PC-9 (cell line): ENCODE measurements around the gene RAD9A. TPM values are rescaled to one million over a fixed set of nuclear protein-coding genes. Genes with fewer than 3 reads are reported as not detected.
"Not testable (repeated sequence)": the region's sequence is repeated elsewhere in the genome, so short reads cannot be mapped to it uniquely, and the experiment has no call there.

Experiments
- BruUV-seq: library from RNA; stranded (reverse); fragments of 400-500 nt; replicated peaks from 2 replicates; lab custom pipeline; 2021; lab: Mats Ljungman, UMichigan
- CTCF ChIA-PET: fragments of 300-600 bp; sonication (Branson Sonifier 250); formaldehyde crosslinking; loops from one replicate; lab custom pipeline; 2022; ENCODE audit warnings: antibody characterized with exemption; lab: Charles Lee
- POLR2A ChIA-PET: fragments of 300-600 bp; sonication (Branson Sonifier 250); formaldehyde crosslinking; loops from one replicate; lab custom pipeline; 2022; ENCODE audit warnings: antibody characterized with exemption; ENCODE audit not compliant: unreplicated experiment; lab: Charles Lee
- DNase-seq, 2 experiments: peaks; one replicate each; pipeline versions ENCODE4 v3.0.0 to v3.0.0-alpha.2; 2015 to 2022; ENCODE audit warnings: mixed read lengths in 1 of 2
- H2AFZ ChIP-seq: fragments of 200-600 bp; sonication (generic); 2 replicates; pipeline ENCODE4 v1.8.1; 2017; ENCODE audit warnings: antibody characterized with exemption
- H3F3A ChIP-seq: fragments of 200-600 bp; sonication (generic); 2 replicates; pipeline ENCODE4 v1.8.1; 2017; ENCODE audit warnings: antibody characterized with exemption, mild to moderate bottlenecking, low read depth; ENCODE audit not compliant: insufficient read depth
- H3K27ac ChIP-seq: fragments of 200-600 bp; sonication (generic); 2 replicates; pipeline ENCODE4 v1.6.1; 2016; ENCODE audit warnings: mixed run types
- H3K27me3 ChIP-seq: fragments of 200-600 bp; sonication (generic); 2 replicates; pipeline ENCODE4 v1.6.1; 2016; ENCODE audit warnings: low read depth, mixed run types; ENCODE audit not compliant: insufficient read depth
- H3K36me3 ChIP-seq: fragments of 200-600 bp; sonication (generic); 2 replicates; pipeline ENCODE4 v1.6.1; 2016; ENCODE audit warnings: low read depth, mixed run types
- H3K4me1 ChIP-seq: fragments of 200-600 bp; sonication (generic); replicated peaks from 2 replicates; pipeline ENCODE4 v1.6.1; 2016; ENCODE audit warnings: mixed run types; ENCODE audit not compliant: insufficient read depth
- H3K4me2 ChIP-seq: fragments of 200-600 bp; sonication (generic); 2 replicates; pipeline ENCODE4 v1.6.1; 2017; ENCODE audit warnings: mixed run types
- H3K4me3 ChIP-seq: fragments of 200-600 bp; sonication (generic); 2 replicates; pipeline ENCODE4 v1.6.1; 2016; ENCODE audit warnings: mixed run types
- H3K79me2 ChIP-seq: fragments of 200-600 bp; sonication (generic); 2 replicates; pipeline ENCODE4 v1.6.1; 2017; ENCODE audit warnings: low read depth, mixed run types
- H3K9me2 ChIP-seq: fragments of 200-600 bp; sonication (generic); 2 replicates; pipeline ENCODE4 v1.8.1; 2017; ENCODE audit warnings: mild to moderate bottlenecking; ENCODE audit not compliant: insufficient read depth
- H3K9me3 ChIP-seq: fragments of 200-600 bp; sonication (generic); 2 replicates; pipeline ENCODE4 v1.8.1; 2016; ENCODE audit warnings: low read depth; ENCODE audit not compliant: insufficient read depth
- H4K20me1 ChIP-seq: fragments of 200-600 bp; sonication (generic); 2 replicates; pipeline ENCODE4 v1.8.1; 2017; ENCODE audit not compliant: insufficient read depth
- EZH2 ChIP-seq: fragments of 200-600 bp; sonication (generic); IDR thresholded peaks from 2 replicates; pipeline ENCODE4 v1.8.0; 2017; ENCODE audit warnings: antibody characterized with exemption, low read depth
- intact Hi-C: fragments of 100-400 bp; cut with micrococcal nuclease; formaldehyde crosslinking; loops from one replicate; pipeline ENCODE4 v1.10.0; 2022; ENCODE audit not compliant: unreplicated experiment
- total RNA-seq: library from RNA; stranded (reverse); gene quantifications from 2 replicates; pipeline ENCODE4 v1.2.3, GENCODE V29; 2021
- TF ChIP-seq, protein P1 (sequence below): fragments of 200-600 bp; sonication (generic); conservative IDR thresholded peaks from 2 replicates; pipeline ENCODE4 v1.6.1; 2017; ENCODE audit warnings: mixed run types, antibody characterized with exemption, mild to moderate bottlenecking, moderate library complexity

The RAD9A gene
- total RNA-seq, 1 experiment from 2014 or later = 62.8 TPM

DNA sequence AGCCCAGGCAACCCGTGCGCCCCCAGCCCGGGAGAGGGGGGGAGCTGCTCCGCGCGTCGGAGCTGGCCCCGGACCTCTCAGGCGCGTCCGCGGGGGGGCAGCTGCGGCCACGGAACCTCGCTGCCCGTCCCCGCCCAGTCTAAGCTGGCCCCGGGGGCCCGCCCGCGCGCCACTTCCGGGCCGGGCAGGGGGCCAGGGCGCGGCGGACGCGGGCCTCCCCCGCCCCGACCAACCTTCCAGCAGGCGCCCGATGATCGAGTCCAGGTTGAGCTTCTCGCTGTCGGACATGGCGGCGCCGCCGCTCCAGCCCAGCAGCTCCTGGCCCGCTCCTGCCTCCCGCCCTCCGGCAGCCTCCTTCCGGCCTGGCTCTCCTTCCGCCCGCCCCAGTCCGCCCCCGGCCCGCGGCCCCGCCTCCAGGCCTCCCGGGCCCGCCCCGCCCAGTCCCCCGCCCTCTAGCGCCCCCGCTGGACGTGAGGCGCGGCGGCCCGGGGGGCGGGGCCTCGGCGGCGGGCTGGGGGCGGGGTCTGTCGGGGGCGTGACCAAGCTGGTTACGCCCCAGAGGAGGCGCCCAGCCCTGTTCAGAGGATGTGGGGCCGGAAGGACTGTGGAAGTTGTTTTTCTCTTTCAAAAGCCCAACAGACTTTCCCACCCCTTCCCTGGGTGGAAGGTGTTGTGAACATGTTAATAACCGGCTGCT, 9.9 kb downstream of the RAD9A start, which contains the start of gene PPP1CA:
Gene PPP1CA (minus strand): TSS at position 364 of the 697 bp plus-strand sequence. CDS start 76 bp downstream, at position 288.
- Histone ChIP-seq H3K4me3 (peak within 1 kb of the TSS; percentile 99), H3K27me3 (no peaks in the 10 kb centered on the region), H4K20me1 (peaks cover 3% of the 10 kb centered on the region; the same call in 1 of the 2 replicates), H3K9me3 (no peaks in the 10 kb centered on the region), H3K9me2 (no peaks in the 10 kb centered on the region), H3K79me2 (peaks cover 20% of the 10 kb centered on the region), H3F3A (peaks cover 16% of the 10 kb centered on the region; the same call in 1 of the 2 replicates), H2AFZ (peak within 1 kb of the TSS; percentile 80), H3K27ac (peak within 1 kb of the TSS; percentile 41; the same call in 1 of the 2 replicates), H3K4me2 (peak within 1 kb of the TSS; percentile 87), H3K4me1 (peaks cover 14% of the 10 kb centered on the region), H3K36me3 (0 out of 2 replicates have a peak, but pooled peaks cover 6% of the 10 kb centered on the region)
- DNase-seq = peak; percentile 64 to 94
- no peak for TF ChIP-seq EZH2
- TF ChIP-seq, protein P1, sequence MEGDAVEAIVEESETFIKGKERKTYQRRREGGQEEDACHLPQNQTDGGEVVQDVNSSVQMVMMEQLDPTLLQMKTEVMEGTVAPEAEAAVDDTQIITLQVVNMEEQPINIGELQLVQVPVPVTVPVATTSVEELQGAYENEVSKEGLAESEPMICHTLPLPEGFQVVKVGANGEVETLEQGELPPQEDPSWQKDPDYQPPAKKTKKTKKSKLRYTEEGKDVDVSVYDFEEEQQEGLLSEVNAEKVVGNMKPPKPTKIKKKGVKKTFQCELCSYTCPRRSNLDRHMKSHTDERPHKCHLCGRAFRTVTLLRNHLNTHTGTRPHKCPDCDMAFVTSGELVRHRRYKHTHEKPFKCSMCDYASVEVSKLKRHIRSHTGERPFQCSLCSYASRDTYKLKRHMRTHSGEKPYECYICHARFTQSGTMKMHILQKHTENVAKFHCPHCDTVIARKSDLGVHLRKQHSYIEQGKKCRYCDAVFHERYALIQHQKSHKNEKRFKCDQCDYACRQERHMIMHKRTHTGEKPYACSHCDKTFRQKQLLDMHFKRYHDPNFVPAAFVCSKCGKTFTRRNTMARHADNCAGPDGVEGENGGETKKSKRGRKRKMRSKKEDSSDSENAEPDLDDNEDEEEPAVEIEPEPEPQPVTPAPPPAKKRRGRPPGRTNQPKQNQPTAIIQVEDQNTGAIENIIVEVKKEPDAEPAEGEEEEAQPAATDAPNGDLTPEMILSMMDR = peak; percentile 35; the same call in 1 of the 2 replicates
- intact Hi-C loops = loop anchor here (1.0 to 2.0 kb wide), 3 partner anchors 67 to 205 kb away; partner anchors contain the start of genes NDUFV1 and TMEM134
- ChIA-PET CTCF (interaction anchor here (0.6 to 1.9 kb wide), 11 partner anchors 9 to 274 kb away, joined by 3 to 10 read pairs (median 5); partner anchors contain the start of genes PITPNM1, POLD4 and TMEM134), POLR2A (interaction anchor here (0.5 to 1.2 kb wide), 17 partner anchors 9 to 1031 kb away, joined by 3 to 17 read pairs (median 5); partner anchors contain the start of genes AIP and TMEM134)
- no TSS peak for BruUV-seq

DNA sequence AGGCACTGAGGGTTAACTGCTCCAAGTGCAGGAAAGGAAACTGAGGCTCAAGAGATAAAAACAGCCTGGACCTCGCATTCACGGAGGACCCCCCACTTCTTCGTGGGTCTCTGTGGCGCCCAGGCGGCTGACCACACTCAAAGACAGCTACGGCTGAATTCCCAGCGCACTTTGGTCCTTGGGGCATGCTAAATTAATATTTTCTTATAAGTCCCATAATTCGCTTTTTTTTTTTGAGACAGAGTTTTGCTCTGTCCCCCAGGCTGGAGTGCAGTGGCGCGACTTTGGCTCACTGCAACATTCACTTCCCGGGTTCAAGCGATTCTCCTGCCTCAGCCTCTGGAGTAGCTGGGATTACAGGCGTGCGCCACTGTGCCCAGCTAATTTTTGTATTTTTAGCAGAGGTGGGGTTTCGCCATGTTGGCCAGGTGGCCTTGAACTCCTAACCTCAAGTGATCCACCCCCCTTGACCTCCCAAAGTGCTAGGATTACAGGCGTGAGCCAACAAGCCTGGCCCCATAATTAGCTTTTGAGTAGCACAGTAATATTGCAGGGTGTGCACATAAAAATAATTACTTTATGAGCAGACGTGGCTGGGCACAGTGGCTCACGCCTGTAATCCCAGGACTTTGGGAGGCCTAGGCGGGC, 10.5 kb downstream of the RAD9A start:
- intact Hi-C loops, DNase-seq, H3K27me3 ChIP-seq, H3K9me3 ChIP-seq, H4K20me1 ChIP-seq, H3K36me3 ChIP-seq, H3K9me2 ChIP-seq: not testable (repeated sequence)
- POLR2A ChIA-PET = interaction anchor here (0.5 to 1.2 kb wide), 11 partner anchors 10 to 325 kb away, joined by 3 to 12 read pairs (median 5); partner anchors contain the start of gene AIP
- CTCF ChIA-PET = interaction anchor here (0.6 to 1.9 kb wide), 8 partner anchors 10 to 273 kb away, joined by 3 to 10 read pairs (median 5); partner anchors contain the start of gene POLD4
- H3K4me2 ChIP-seq = peak overlapping the region; percentile 74
- peaks cover 20% of the 10 kb centered on the region for H3K79me2 ChIP-seq
- peak overlapping the region; percentile 39; the same call in 1 of the 2 replicates for H3K4me3 ChIP-seq
- peaks cover 14% of the 10 kb centered on the region for H3K4me1 ChIP-seq
- peak overlapping the region; percentile 33; the same call in 1 of the 2 replicates for H3K27ac ChIP-seq
- peaks cover 17% of the 10 kb centered on the region; the same call in 1 of the 2 replicates for H3F3A ChIP-seq
- H2AFZ ChIP-seq = peak overlapping the region; percentile 74
- BruUV-seq = TSS peak; percentile 91

DNA sequence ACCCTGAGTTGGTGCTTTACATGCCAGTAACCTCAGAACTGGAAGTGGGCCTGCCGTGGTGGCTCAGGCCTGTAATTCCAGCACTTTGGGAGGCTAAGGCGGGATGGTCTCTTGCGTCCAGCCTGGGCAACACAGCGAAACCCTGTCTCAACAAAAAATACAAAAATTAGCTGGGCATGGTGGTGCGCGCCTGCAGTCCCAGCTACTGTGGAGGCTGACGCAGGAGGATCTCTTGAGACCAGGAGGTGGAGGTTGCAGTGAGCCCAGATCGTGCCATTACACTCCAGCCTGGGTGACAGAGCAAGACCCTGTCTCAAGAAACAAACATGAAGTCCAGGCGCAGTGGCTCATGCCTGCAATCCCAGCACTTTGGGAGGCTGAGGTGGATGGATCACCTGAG, 11.3 kb downstream of the RAD9A start:
- POLR2A ChIA-PET = not testable (repeated sequence)

More for the DNA sequence above, 11.3 kb downstream of the RAD9A start:
- H3K27ac ChIP-seq, H4K20me1 ChIP-seq, H3K4me3 ChIP-seq, H3K9me3 ChIP-seq, CTCF ChIA-PET, intact Hi-C loops, BruUV-seq, H2AFZ ChIP-seq, DNase-seq, H3K9me2 ChIP-seq, H3K4me2 ChIP-seq, H3K27me3 ChIP-seq, H3K36me3 ChIP-seq: not testable (repeated sequence)
- H3K79me2 ChIP-seq = peaks cover 20% of the 10 kb centered on the region
- peaks cover 18% of the 10 kb centered on the region; the same call in 1 of the 2 replicates for H3F3A ChIP-seq
- H3K4me1 ChIP-seq = peaks cover 14% of the 10 kb centered on the region
